Left colon (tissue), 2 donors: ENCODE measurements around the gene TRMT11. TPM values are rescaled to one million over a fixed set of nuclear protein-coding genes. Genes with fewer than 3 reads are reported as not detected.
"Not testable (repeated sequence)": the region's sequence is repeated elsewhere in the genome, so short reads cannot be mapped to it uniquely, and the experiment has no call there.

Experiments used
- ATAC-seq: fragments of 200-7000 bp; cut with Tn5 transposase; one replicate; pipeline ENCODE4 v1.9.1; 2020; ENCODE audit warnings: mild to moderate bottlenecking, moderate library complexity
- DNase-seq, 2 donors: peaks; one replicate each; pipeline ENCODE4 v3.0.0-alpha.2; 2020
- intact Hi-C, 2 donors: fragments of 100-400 bp; cut with DNase I in 1 of 2; cut with micrococcal nuclease in 1 of 2; formaldehyde crosslinking; loops; one replicate each; pipeline versions ENCODE4 v1.11.2 to v1.14.0; 2022; cut with DNase I, micrococcal nuclease
- total RNA-seq, 2 donors: library from RNA; stranded (reverse); fragmentation: NEBNext Ultra II Directional; extraction: Animal tissue kit (Norgen Biotek cat#: 25700); gene quantifications; one replicate each; pipeline ENCODE4 v1.2.1, GENCODE V29; 2021
- donor health status: DM: no; HTN: no; CAD: no.
- donor health status: DM: yes; HTN: yes; CAD: no.

TRMT11 gene
- total RNA-seq, 2 donors from 2014 or later: 15.9 to 17.2 TPM

- intact Hi-C loops: loop anchor here in 1 of 2 donors (10.0 kb wide), 1 partner anchor 99 kb away; no protein-coding TSS in a partner anchor
Measured at GRCh38 chr6:125953502-125953875, 32.9 kb upstream of the TRMT11 start.

GRCh38 chr6:125954735-125955339 lies 31.5 kb upstream of the TRMT11 start:
- ATAC-seq (no peak), DNase-seq (no peak)
- intact Hi-C loops: loop anchor here in 1 of 2 donors (5.0 to 10.0 kb wide), 2 partner anchors 100 to 173 kb away; no protein-coding TSS in a partner anchor

More at GRCh38 chr6:125953502-125953875, 32.9 kb upstream of the TRMT11 start:
- peak; percentile 68 to 69 for DNase-seq
- peak; percentile 62 for ATAC-seq

- no peak for ATAC-seq
- intact Hi-C loops: loop anchor here in 1 of 2 donors (5.0 to 10.0 kb wide), 2 partner anchors 101 to 174 kb away; no protein-coding TSS in a partner anchor
- no peak for DNase-seq
Measured at GRCh38 chr6:125955973-125956372, 30.4 kb upstream of the TRMT11 start.

GRCh38 chr6:125956506-125957390 lies 29.6 kb upstream of the TRMT11 start, which contains the start of gene HINT3:
Gene HINT3 (plus strand): TSS chr6:125956770. CDS start chr6:125956978, 208 bp downstream.
- ATAC-seq (peak; percentile 86), DNase-seq (peak; percentile 97 to 100)
- intact Hi-C loops: loop anchor here in 1 of 2 donors (5.0 to 10.0 kb wide), 2 partner anchors 102 to 174 kb away; no protein-coding TSS in a partner anchor

- ATAC-seq: no peak
- intact Hi-C loops: loop anchor here in 1 of 2 donors (5.0 to 10.0 kb wide), 2 partner anchors 103 to 175 kb away; no protein-coding TSS in a partner anchor
- DNase-seq: no peak
Measured at GRCh38 chr6:125957391-125957693, 29.0 kb upstream of the TRMT11 start.

- ATAC-seq: peak; percentile 70
- intact Hi-C loops: loop anchor here in 1 of 2 donors (5.0 to 10.0 kb wide), 2 partner anchors 103 to 176 kb away; no protein-coding TSS in a partner anchor
- peak in 1 of 2 donors; percentile 44 for DNase-seq
Measured at GRCh38 chr6:125957845-125958244, 28.5 kb upstream of the TRMT11 start.

GRCh38 chr6:125959041-125959440 lies 27.3 kb upstream of the TRMT11 start:
- no peak for DNase-seq
- intact Hi-C loops: loop anchor here in 1 of 2 donors (5.0 to 10.0 kb wide), 2 partner anchors 104 to 177 kb away; no protein-coding TSS in a partner anchor
- no peak for ATAC-seq

GRCh38 chr6:125961117-125961516 lies 25.2 kb upstream of the TRMT11 start:
- intact Hi-C loops: no loop called here
- DNase-seq: no peak
- ATAC-seq: no peak

- DNase-seq (no peak), ATAC-seq (no peak)
- intact Hi-C loops: no loop called here
Measured at GRCh38 chr6:125962900-125963497, 23.3 kb upstream of the TRMT11 start.

- DNase-seq (no peak), ATAC-seq (no peak)
- intact Hi-C loops: no loop called here
Measured at GRCh38 chr6:125963817-125964216, 22.5 kb upstream of the TRMT11 start.

GRCh38 chr6:125966569-125966968 lies 19.8 kb upstream of the TRMT11 start:
- ATAC-seq (no peak), DNase-seq (no peak)
- intact Hi-C loops: no loop called here

GRCh38 chr6:125968493-125968892 lies 17.8 kb upstream of the TRMT11 start:
- intact Hi-C loops: no loop called here
- ATAC-seq: no peak
- DNase-seq: no peak

GRCh38 chr6:125970760-125971159 lies 15.6 kb upstream of the TRMT11 start:
- no peak for ATAC-seq
- no peak for DNase-seq
- intact Hi-C loops: loop anchor here in 1 of 2 donors (10.0 kb wide), 1 partner anchor 666 kb away; the partner anchor contains the start of gene HDDC2

- not testable (repeated sequence) for ATAC-seq, DNase-seq
- intact Hi-C loops: loop anchor here in 1 of 2 donors (10.0 kb wide), 1 partner anchor 668 kb away; the partner anchor contains the start of gene HDDC2
Measured at GRCh38 chr6:125972478-125972877, 13.9 kb upstream of the TRMT11 start.

- ATAC-seq: peak; percentile 50
- intact Hi-C loops: loop anchor here in 1 of 2 donors (10.0 kb wide), 1 partner anchor 670 kb away; the partner anchor contains the start of gene HDDC2
- DNase-seq: no peak
Measured at GRCh38 chr6:125974214-125974866, 12.0 kb upstream of the TRMT11 start.

- no peak for DNase-seq
- ATAC-seq: peak; percentile 87
- intact Hi-C loops: loop anchor here in 1 of 2 donors (10.0 kb wide), 1 partner anchor 674 kb away; the partner anchor contains the start of gene HDDC2
Measured at GRCh38 chr6:125979101-125979500, 7.2 kb upstream of the TRMT11 start.

- ATAC-seq (no peak), DNase-seq (no peak)
- intact Hi-C loops: no loop called here
Measured at GRCh38 chr6:125981571-125982185, 4.7 kb upstream of the TRMT11 start.
